Measurements from ENCODE around the gene UBC. TPM values are rescaled to one million over a fixed set of nuclear protein-coding genes. Genes with fewer than 3 reads are reported as not detected.
A peak's percentile ranks its signal among the peaks of the same experiment; 100 is the strongest.

UBC gene
- total and polyA plus RNA-seq, 9 of the 15 experiments (the other 6 are each of a cell fraction or from before 2014, with no cell fraction given), result 533 to 1,153 (median 813) TPM

DNA sequence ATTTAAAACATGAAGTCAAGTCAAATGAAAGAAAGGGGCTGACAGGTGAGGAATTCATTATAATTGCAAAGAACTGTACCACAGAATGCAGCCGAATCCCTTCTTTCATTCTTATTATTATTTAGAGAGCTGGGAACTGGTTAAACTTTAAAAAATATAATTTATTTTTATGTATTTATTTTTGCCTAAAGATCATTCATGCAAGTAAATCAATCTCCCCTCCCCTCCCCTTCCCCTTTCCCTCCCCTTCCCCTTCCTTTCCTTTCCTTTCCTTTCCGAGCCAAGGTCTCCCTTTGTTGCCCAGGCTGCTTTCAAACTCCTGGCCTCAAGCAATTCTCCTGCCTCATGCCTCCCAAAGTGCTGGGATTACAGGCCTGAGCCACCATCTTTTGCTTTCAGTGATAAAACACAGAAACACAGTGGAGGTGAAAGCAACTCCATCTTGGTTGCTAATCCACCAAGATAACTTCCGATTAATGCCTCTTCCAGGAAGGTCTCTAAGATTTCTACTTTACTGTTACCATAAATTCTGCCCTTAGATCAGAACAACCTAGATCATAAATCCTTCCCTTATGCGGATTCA lies 6.0 kb upstream of the UBC start (continued):
- TF ChIP-seq CREB1 (IDR thresholded peaks at IDR 0.05) (no peak), CREB1 (CRISPR knock-in tag; IDR thresholded peaks at IDR 0.05) (no peak), GATAD2A (IDR thresholded peaks at IDR 0.05) (no peak), E2F6 (IDR thresholded peaks at IDR 0.05; ENCODE audit: borderline replicate concordance in 1 of 2, extremely low read depth in 1 of 2, insufficient read depth in 1 of 2, insufficient read length in 1 of 2, low read depth in 1 of 2, low read length in 1 of 2, poor library complexity in 1 of 2, severe bottlenecking in 1 of 2) (no peak), SMARCA5 (IDR thresholded peaks at IDR 0.05) (0 out of 2 replicates have a peak, but pooled peaks have one; percentile 10), HNRNPUL1 (IDR thresholded peaks at IDR 0.05; ENCODE audit: low read length) (no peak), MAFF (IDR thresholded peaks at IDR 0.05; ENCODE audit: low read length) (no peak), ZFP36 (IDR thresholded peaks at IDR 0.05; ENCODE audit: low read depth, low read length, partially characterized antibody) (peak; percentile 97), THRB (CRISPR knock-in tag; conservative IDR thresholded peaks at IDR 0.05) (no peak), ZKSCAN3 (CRISPR knock-in tag; IDR thresholded peaks at IDR 0.05) (no peak)
- TF ChIP-seq, protein P1, sequence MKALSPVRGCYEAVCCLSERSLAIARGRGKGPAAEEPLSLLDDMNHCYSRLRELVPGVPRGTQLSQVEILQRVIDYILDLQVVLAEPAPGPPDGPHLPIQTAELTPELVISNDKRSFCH (CRISPR knock-in tag; IDR thresholded peaks at IDR 0.05), result no peak
- TF ChIP-seq, protein P1 (tag; IDR thresholded peaks at IDR 0.05), result 0 out of 2 replicates have a peak, but pooled peaks have one; percentile 16
- TF ChIP-seq, protein P2, sequence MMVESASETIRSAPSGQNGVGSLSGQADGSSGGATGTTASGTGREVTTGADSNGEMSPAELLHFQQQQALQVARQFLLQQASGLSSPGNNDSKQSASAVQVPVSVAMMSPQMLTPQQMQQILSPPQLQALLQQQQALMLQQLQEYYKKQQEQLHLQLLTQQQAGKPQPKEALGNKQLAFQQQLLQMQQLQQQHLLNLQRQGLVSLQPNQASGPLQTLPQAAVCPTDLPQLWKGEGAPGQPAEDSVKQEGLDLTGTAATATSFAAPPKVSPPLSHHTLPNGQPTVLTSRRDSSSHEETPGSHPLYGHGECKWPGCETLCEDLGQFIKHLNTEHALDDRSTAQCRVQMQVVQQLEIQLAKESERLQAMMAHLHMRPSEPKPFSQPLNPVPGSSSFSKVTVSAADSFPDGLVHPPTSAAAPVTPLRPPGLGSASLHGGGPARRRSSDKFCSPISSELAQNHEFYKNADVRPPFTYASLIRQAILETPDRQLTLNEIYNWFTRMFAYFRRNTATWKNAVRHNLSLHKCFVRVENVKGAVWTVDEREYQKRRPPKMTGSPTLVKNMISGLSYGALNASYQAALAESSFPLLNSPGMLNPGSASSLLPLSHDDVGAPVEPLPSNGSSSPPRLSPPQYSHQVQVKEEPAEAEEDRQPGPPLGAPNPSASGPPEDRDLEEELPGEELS (CRISPR knock-in tag; IDR thresholded peaks at IDR 0.05; ENCODE audit: borderline replicate concordance), result no peak

All from K562 (cell line).